K562 (cell line): ENCODE data around the gene CEP41.

Experiments
- BCLAF1 ChIP-seq, 2 experiments: fragments of 450-650 bp in 1 of 2; IDR thresholded peaks; 2 replicates each; pipeline ENCODE4 v1.6.1; 2011 to 2017; ENCODE audit warnings: low read depth in 2 of 2, antibody characterized with exemption in 1 of 2, borderline replicate concordance in 1 of 2, low read length in 1 of 2, mild to moderate bottlenecking in 1 of 2, mixed read lengths in 1 of 2; ENCODE audit not compliant: control insufficient read depth in 1 of 2
- BRF1 ChIP-seq: IDR thresholded peaks from 3 replicates; pipeline ENCODE4 v1.6.1; 2011; ENCODE audit warnings: borderline replicate concordance, mild to moderate bottlenecking; ENCODE audit not compliant: insufficient read length; ENCODE audit errors: extremely low read depth
- CTCF ChIP-seq, 3 experiments: IDR thresholded peaks in 2 of 3; conservative IDR thresholded peaks in 1 of 3; 2 replicates each; pipeline ENCODE4 v1.5.1; 2011 to 2012; ENCODE audit warnings: low read length in 3 of 3, mild to moderate bottlenecking in 3 of 3, control low read depth in 2 of 3, improper control_type of control experiment in 1 of 3, inconsistent platforms in 1 of 3, low read depth in 1 of 3, mixed read lengths in 1 of 3, moderate library complexity in 1 of 3; ENCODE audit not compliant: insufficient read depth in 2 of 3
- ETV6 ChIP-seq, 3 experiments: fragments of 150-350 bp in 1 of 3; sonication (generic) in 1 of 3; formaldehyde crosslinking in 1 of 3; IDR thresholded peaks; 2 replicates each; pipeline versions ENCODE4 v1.6.1 to v1.8.0; 2014 to 2022; ENCODE audit warnings: borderline replicate concordance in 2 of 3, low read depth in 2 of 3, antibody characterized with exemption in 1 of 3, low read length in 1 of 3, mild to moderate bottlenecking in 1 of 3, missing genetic modification reagents in 1 of 3
- REST ChIP-seq, 2 experiments: fragments of 450-650 bp; formaldehyde crosslinking in 1 of 2; IDR thresholded peaks; 2 replicates each; pipeline versions ENCODE4 v1.4.0 to v1.6.1; 2014 to 2020; ENCODE audit warnings: mild to moderate bottlenecking in 2 of 2, borderline replicate concordance in 1 of 2, low read depth in 1 of 2
- SMC3 ChIP-seq: conservative IDR thresholded peaks from 2 replicates; pipeline ENCODE4 v1.6.1; 2011; ENCODE audit warnings: low read depth, low read length, improper control_type of control experiment; ENCODE audit not compliant: insufficient read depth
- SP2 ChIP-seq: IDR thresholded peaks from 2 replicates; pipeline ENCODE4 v1.6.1; 2011; ENCODE audit warnings: mild to moderate bottlenecking, low read depth, low read length, moderate library complexity; ENCODE audit not compliant: poor library complexity, severe bottlenecking; ENCODE audit errors: extremely low read depth
- ZBTB12 ChIP-seq: fragments of 250-450 bp; sonication (Bioruptor Pico); IDR thresholded peaks from 2 replicates; pipeline ENCODE4 v1.4.0; 2020
- ZBTB17 ChIP-seq: fragments of 450-650 bp; formaldehyde crosslinking; IDR thresholded peaks from 2 replicates; pipeline ENCODE4 v1.4.0; 2020; ENCODE audit warnings: mild to moderate bottlenecking
- ZBTB49 ChIP-seq: sonication (generic); formaldehyde crosslinking; IDR thresholded peaks from 2 replicates; pipeline ENCODE4 v1.8.0; 2022; ENCODE audit warnings: missing genetic modification reagents, mild to moderate bottlenecking, borderline replicate concordance

GRCh38 chr7:130475776-130476175 lies 35.0 kb upstream of the CEP41 start:
- no peak for TF ChIP-seq ZBTB17 (CRISPR knock-in tag)
- TF ChIP-seq ZBTB49 (CRISPR knock-in tag): no peak
- TF ChIP-seq ZBTB12: no peak
- TF ChIP-seq SMC3: no peak
- TF ChIP-seq CTCF (IDR thresholded peaks at IDR 0.05 in 2 of 3, conservative IDR thresholded peaks at IDR 0.05 in 1 of 3; ENCODE audit: insufficient read depth in 2 of 3, low read depth in 1 of 3, low read length in 3 of 3): no peak
- TF ChIP-seq REST (IDR thresholded peaks at IDR 0.05; ENCODE audit: borderline replicate concordance): no peak
- no peak for TF ChIP-seq REST (CRISPR knock-in tag; IDR thresholded peaks at IDR 0.05; ENCODE audit: low read depth)
- no peak for TF ChIP-seq ETV6 (IDR thresholded peaks at IDR 0.05; ENCODE audit: borderline replicate concordance in 1 of 2, low read depth in 2 of 2, low read length in 1 of 2)
- no peak for TF ChIP-seq ETV6 (CRISPR knock-in tag; IDR thresholded peaks at IDR 0.05; ENCODE audit: borderline replicate concordance)
- no peak for TF ChIP-seq BCLAF1 (IDR thresholded peaks at IDR 0.05; ENCODE audit: borderline replicate concordance in 1 of 2, control insufficient read depth in 1 of 2, low read depth in 2 of 2, low read length in 1 of 2)
- no peak for TF ChIP-seq BRF1
- no peak for TF ChIP-seq SP2
